Endodermal cell (in vitro differentiated cells): ENCODE data around the gene ATP1B4. TPM values are rescaled to one million over a fixed set of nuclear protein-coding genes. Genes with fewer than 3 reads are reported as not detected.
A peak's percentile ranks its signal among the peaks of the same experiment; 100 is the strongest.

Experiments used
- DNase-seq: peaks from one replicate; pipeline ENCODE4 v3.0.0-alpha.2; 2017
- H3K27ac ChIP-seq: 2 replicates; pipeline ENCODE4 v1.5.1; 2013; ENCODE audit warnings: mild to moderate bottlenecking, low read depth, low read length, moderate library complexity
- H3K27me3 ChIP-seq: 2 replicates; pipeline ENCODE4 v1.6.1; 2013; ENCODE audit warnings: mild to moderate bottlenecking, low read length, moderate library complexity; ENCODE audit not compliant: insufficient read depth, control insufficient read depth, poor library complexity, severe bottlenecking
- H3K36me3 ChIP-seq: 2 replicates; pipeline ENCODE4 v1.7.0; 2013; ENCODE audit warnings: mild to moderate bottlenecking, low read length, moderate library complexity; ENCODE audit not compliant: control insufficient read depth, insufficient read depth
- H3K4me1 ChIP-seq: one replicate; pipeline ENCODE4 v1.7.0; 2013; ENCODE audit warnings: low read length; ENCODE audit not compliant: control insufficient read depth, insufficient read depth
- H3K4me3 ChIP-seq: 2 replicates; pipeline ENCODE4 v1.5.1; 2013; ENCODE audit warnings: mild to moderate bottlenecking, low read length, moderate library complexity
- H3K9ac ChIP-seq: 2 replicates; pipeline ENCODE4 v1.6.1; 2013; ENCODE audit warnings: mild to moderate bottlenecking, low read length, moderate library complexity; ENCODE audit not compliant: poor library complexity, severe bottlenecking; ENCODE audit errors: extremely low read depth
- H3K9me3 ChIP-seq: 2 replicates; pipeline ENCODE4 v1.6.1; 2013; ENCODE audit warnings: mild to moderate bottlenecking, low read length, moderate library complexity; ENCODE audit not compliant: control insufficient read depth
- H3K27ac Mint-ChIP-seq: 2 replicates; pipeline ENCODE4 v1.8.0; 2020; ENCODE audit warnings: mixed read lengths
- H3K27me3 Mint-ChIP-seq: 2 replicates; pipeline ENCODE4 v1.8.0; 2021; ENCODE audit warnings: mild to moderate bottlenecking, mixed read lengths; ENCODE audit not compliant: insufficient read depth
- H3K36me3 Mint-ChIP-seq: 2 replicates; pipeline ENCODE4 v1.8.0; 2020; ENCODE audit warnings: low read depth, mixed read lengths
- H3K4me1 Mint-ChIP-seq: 2 replicates; pipeline ENCODE4 v1.8.0; 2020; ENCODE audit warnings: mixed read lengths
- H3K4me3 Mint-ChIP-seq: 2 replicates; pipeline ENCODE4 v1.8.0; 2020; ENCODE audit warnings: mild to moderate bottlenecking, moderate library complexity, mixed read lengths
- H3K9me3 Mint-ChIP-seq: 2 replicates; pipeline ENCODE4 v1.8.0; 2020; ENCODE audit warnings: mild to moderate bottlenecking, mixed read lengths
- WGBS, 2 experiments: methylation state at CpG; one replicate each; pipeline versions ENCODE4 v1.1.5 to v1.1.7; 2013; ENCODE audit warnings: missing lambda C conversion rate in 2 of 2, mixed read lengths in 1 of 2; ENCODE audit not compliant: insufficient coverage in 1 of 2, insufficient read length in 1 of 2; 5-methylcytosine and 5-hydroxymethylcytosine counted together
- total RNA-seq, 2 donors: library from RNA; stranded (reverse); fragmentation: NEBNext Ultra II Directional in 1 of 2; extraction: Animal tissue kit (Norgen Biotek cat#: 25700) in 1 of 2; gene quantifications; 2 replicates in 1 of 2; 3 replicates in 1 of 2; pipeline ENCODE4 v1.2.1, GENCODE V29; 2021
- TF ChIP-seq, protein P1 (sequence below): fragments of 200-600 bp; sonication (generic); conservative IDR thresholded peaks from 2 replicates; pipeline ENCODE4 v1.5.0; 2021; ENCODE audit warnings: antibody characterized with exemption, mild to moderate bottlenecking

ATP1B4 gene
- total RNA-seq, 2 donors from 2014 or later, result not detected

GRCh38 chrX:120380699-120381098 lies 18.8 kb downstream of the ATP1B4 start:
- Histone ChIP-seq H3K27me3 (no peaks in the 10 kb centered on the region), H3K9me3 (no peaks in the 10 kb centered on the region), H3K4me1 (no peaks in the 10 kb centered on the region), H3K27ac (no peak overlapping the region), H3K4me3 (no peak overlapping the region), H3K36me3 (no peaks in the 10 kb centered on the region), H3K9ac (no peak overlapping the region)
- no peaks in the 10 kb centered on the region for H3K36me3 Mint-ChIP-seq
- H3K4me3 Mint-ChIP-seq, result no peak overlapping the region
- peak; percentile 55 for DNase-seq
- TF ChIP-seq, protein P1, sequence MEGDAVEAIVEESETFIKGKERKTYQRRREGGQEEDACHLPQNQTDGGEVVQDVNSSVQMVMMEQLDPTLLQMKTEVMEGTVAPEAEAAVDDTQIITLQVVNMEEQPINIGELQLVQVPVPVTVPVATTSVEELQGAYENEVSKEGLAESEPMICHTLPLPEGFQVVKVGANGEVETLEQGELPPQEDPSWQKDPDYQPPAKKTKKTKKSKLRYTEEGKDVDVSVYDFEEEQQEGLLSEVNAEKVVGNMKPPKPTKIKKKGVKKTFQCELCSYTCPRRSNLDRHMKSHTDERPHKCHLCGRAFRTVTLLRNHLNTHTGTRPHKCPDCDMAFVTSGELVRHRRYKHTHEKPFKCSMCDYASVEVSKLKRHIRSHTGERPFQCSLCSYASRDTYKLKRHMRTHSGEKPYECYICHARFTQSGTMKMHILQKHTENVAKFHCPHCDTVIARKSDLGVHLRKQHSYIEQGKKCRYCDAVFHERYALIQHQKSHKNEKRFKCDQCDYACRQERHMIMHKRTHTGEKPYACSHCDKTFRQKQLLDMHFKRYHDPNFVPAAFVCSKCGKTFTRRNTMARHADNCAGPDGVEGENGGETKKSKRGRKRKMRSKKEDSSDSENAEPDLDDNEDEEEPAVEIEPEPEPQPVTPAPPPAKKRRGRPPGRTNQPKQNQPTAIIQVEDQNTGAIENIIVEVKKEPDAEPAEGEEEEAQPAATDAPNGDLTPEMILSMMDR, result peak; percentile 61
- 32 to 60% methylated on average over 1 of the region's 3 CpGs for WGBS, 2 experiments
- H3K9me3 Mint-ChIP-seq, result peaks cover 61% of the 10 kb centered on the region
- H3K27me3 Mint-ChIP-seq, result peaks cover 9% of the 10 kb centered on the region
- H3K27ac Mint-ChIP-seq, result no peak overlapping the region
- peaks cover 9% of the 10 kb centered on the region for H3K4me1 Mint-ChIP-seq

DNA sequence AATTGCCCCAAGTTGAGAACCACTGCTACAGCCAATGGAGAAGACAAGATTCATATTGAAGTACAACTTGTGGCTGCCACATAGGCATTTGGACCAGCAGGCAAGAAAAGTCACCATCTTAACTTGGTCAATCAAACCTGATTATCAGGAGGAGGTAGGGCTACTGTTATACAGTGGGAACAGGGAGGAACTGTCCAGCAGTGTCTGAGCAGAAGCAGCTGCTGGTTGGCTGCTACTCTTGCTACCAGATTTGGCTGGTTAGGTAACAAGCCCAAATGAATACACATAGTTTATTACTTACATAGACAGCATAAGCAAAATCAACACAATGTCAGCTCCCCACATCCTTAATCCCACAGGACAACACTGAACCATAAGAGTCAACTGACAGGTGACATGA lies 39.4 kb downstream of the ATP1B4 start:
- Histone ChIP-seq H3K36me3 (no peaks in the 10 kb centered on the region), H3K27ac (no peak overlapping the region), H3K4me1 (no peaks in the 10 kb centered on the region), H3K27me3 (no peaks in the 10 kb centered on the region), H3K9me3 (no peaks in the 10 kb centered on the region), H3K4me3 (no peak overlapping the region), H3K9ac (no peak overlapping the region)
- Mint-ChIP-seq H3K4me3 (no peak overlapping the region), H3K27ac (no peak overlapping the region), H3K4me1 (no peaks in the 10 kb centered on the region), H3K9me3 (peaks cover 45% of the 10 kb centered on the region), H3K36me3 (no peaks in the 10 kb centered on the region), H3K27me3 (peaks cover 1% of the 10 kb centered on the region)
- TF ChIP-seq, protein P1, result no peak
- no peak for DNase-seq

GRCh38 chrX:120402369-120402768 lies 40.5 kb downstream of the ATP1B4 start:
- Histone ChIP-seq H3K9ac (no peak overlapping the region), H3K4me1 (no peaks in the 10 kb centered on the region), H3K27ac (no peak overlapping the region), H3K4me3 (no peak overlapping the region), H3K36me3 (no peaks in the 10 kb centered on the region), H3K27me3 (no peaks in the 10 kb centered on the region), H3K9me3 (no peaks in the 10 kb centered on the region)
- H3K36me3 Mint-ChIP-seq, result no peaks in the 10 kb centered on the region
- H3K4me1 Mint-ChIP-seq, result no peaks in the 10 kb centered on the region
- peaks cover 43% of the 10 kb centered on the region for H3K9me3 Mint-ChIP-seq
- no peak for DNase-seq
- no peak overlapping the region for H3K4me3 Mint-ChIP-seq
- TF ChIP-seq, protein P1, result no peak
- H3K27ac Mint-ChIP-seq, result no peak overlapping the region
- H3K27me3 Mint-ChIP-seq, result no peaks in the 10 kb centered on the region
- WGBS, 2 experiments, result 88% methylated on average over 2 of the region's 2 CpGs; no CpG with 5 or more reads in 1 of the 2 experiments
